Germinal center (tissue), 1 donor: ENCODE results near the gene MAPK10.
"Not testable (repeated sequence)": the region's sequence is repeated elsewhere in the genome, so short reads cannot be mapped to it uniquely, and the experiment has no call there.

Experiments
- DNase-seq: peaks from one replicate; pipeline ENCODE4 v3.0.0; 2012; ENCODE audit warnings: mixed read lengths, low spot score

MAPK10 gene

DNA sequence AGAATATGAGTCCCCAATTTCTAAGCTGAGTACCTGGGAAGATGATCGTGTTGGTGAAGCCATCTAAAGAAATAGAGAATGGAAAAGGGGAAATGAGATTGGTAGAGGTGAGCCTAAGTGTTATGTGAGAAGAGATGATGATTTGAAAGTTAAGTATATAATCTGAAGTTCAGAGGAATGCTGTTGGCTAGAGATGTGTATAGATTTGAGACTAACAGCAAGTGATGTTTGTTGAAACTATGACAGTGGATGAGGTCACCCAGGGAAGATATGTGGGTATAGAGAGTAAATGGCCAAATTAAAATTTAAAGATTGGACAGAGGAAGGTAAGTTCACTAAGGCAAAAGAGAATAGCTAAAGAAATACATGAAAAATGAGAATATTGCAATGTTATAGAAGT is 324.2 kb downstream of the MAPK10 start:
- DNase-seq, result no peak

DNA sequence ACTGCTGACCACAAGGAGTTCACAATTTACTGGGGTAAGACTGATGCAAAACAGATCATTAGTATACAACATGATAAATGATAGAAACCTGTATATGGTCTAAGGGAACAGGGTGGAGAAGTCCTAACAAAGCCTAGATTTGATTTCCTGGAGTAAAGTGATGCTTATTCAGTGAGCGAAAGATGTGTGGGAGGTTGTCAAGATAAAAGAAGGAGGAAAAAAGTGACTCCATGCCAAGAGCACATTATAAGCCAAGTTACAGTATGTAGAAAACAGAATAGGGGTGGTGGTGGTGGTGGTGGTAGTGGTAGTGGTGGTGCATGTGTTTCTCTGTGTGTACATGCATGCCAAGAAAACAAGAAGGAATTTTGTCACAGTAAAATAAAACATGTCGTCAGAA is 325.2 kb downstream of the MAPK10 start:
- no peak for DNase-seq

DNA sequence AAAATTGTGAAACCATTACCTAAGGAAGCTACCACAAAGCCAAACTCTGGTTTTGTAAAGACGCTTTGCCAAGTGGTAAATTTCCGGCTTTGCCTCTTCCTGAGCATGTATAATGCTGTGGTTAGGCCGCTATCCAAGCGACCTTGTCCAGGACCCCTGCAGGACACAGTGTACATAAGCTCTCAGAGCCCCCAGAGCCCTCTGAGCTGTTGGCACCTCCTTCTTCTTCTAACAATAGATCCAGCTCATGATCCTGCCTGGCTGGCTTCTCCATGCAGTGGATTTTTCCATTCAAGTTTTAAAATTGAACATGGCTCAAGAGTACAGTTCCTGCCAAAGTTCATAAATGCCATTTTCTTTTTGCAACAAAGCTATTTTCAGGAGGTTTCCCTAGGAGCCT is 326.7 kb downstream of the MAPK10 start:
- DNase-seq, result no peak

DNA sequence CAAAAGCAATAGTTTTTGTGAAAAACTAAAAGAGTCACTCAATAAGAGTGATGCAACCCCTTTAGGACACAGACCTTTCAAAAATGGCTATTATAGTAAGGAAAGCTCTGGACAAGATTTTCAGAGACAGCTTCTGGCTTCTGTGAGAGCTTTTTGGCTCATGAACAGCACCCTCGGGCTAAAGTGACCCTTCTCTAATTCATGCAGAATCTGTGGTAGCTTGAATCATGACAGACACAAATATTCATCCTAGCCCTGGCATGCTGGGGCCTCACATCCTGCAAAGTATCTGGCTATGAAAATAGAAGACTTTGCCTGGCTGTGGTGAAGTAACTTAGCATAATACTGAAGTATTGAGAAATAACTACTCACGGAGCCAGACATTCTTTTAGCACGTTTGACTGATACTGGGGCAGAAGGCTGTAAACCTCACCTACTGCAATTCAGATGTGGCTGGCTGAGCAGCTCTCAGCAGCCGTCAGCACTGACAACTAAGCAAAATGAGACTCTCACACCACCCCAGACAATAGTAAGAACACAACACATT is 327.3 kb downstream of the MAPK10 start:
- DNase-seq, result no peak

DNA sequence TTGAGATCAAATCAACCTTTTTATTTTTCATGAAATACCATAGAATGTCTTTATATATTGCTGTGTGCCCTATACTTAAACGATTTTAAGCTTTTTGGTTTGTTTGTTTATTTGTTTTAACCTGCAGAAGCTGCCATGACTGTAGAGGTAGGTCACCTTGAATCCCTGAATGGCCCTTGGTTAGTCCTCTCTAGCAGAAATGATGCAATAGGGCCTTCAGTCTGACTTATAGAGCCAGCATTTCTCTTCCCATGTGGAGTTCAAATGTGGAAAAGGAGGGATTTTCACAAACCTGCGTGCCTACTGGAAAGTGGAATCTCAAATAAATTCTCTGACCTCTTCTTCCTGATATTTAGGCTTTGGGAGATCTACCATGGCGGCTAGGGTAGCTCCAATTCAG is 327.9 kb downstream of the MAPK10 start:
- DNase-seq, result no peak

DNA sequence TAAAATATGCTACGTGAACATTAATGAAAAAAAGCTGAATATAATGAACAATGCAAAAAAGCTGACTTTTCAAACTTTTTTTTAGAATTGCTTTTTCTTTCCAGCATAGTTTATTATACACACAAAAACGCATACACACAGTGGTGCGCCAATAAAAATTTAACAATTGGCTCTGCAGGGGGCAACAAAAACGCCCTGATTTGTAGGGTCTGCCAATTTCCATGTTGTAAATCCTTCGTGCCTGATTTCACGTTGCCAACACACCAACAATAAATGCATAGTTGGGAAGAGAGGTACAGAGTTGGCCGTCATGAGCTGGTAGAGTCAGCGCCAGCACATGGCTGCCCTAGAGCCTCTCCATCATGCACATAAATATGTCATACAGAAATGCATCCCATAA is 333.1 kb downstream of the MAPK10 start:
- DNase-seq, result no peak

DNA sequence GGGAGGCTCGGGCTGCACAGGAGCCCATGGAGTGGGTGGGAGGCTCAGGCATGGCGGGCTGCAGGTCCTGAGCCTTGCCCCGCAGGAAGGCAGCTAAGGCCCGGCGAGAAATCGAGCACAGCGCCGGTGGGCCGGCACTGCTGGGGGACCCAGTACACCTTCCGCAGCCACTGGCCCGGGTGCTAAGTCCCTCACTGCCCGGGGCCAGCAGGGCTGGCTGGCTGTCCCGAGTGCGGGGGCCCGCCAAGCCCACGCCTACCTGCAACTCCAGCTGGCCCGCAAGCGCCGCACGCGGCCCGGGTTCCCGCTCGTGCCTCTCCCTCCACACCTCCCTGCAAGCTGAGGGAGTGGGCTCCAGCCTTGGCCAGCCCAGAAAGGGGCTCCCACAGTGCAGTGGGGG is 338.2 kb downstream of the MAPK10 start:
- not testable (repeated sequence) for DNase-seq

DNA sequence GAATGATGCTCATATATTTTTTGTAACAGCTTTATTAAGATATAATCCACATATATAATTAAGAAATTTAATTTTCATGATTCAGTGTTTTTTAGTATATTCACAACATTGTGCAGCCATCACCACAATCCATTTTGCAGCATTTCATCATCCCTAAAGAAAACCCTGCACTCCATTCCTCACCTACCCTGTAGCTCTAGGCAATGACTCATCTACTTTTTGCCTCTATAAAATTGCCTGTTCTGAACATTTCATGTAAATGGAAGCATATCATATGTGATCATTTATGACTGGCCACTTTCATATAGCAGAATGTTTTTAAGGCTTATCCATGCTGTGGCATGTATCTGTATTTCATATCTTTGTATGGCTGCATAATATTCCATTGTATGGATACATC is 339.9 kb downstream of the MAPK10 start:
- DNase-seq, result no peak

DNA sequence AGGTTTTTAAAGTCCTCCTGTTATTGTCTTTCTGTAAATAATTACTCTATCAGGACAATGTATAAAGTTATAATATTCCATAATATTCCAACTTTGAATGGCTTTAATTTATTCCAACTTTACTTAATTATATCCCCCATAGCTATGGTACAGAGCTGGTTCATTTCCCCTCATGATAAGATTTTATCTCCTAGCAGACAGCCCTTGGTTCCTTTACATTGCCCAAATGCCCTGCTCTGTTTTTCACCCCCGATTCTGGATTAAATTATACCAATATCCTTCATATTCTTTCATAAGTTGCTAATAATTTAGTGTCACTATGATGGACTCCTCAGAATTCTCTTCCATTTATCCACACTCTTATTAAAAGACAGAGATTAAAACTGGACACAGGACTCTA is 340.5 kb downstream of the MAPK10 start:
- no peak for DNase-seq

DNA sequence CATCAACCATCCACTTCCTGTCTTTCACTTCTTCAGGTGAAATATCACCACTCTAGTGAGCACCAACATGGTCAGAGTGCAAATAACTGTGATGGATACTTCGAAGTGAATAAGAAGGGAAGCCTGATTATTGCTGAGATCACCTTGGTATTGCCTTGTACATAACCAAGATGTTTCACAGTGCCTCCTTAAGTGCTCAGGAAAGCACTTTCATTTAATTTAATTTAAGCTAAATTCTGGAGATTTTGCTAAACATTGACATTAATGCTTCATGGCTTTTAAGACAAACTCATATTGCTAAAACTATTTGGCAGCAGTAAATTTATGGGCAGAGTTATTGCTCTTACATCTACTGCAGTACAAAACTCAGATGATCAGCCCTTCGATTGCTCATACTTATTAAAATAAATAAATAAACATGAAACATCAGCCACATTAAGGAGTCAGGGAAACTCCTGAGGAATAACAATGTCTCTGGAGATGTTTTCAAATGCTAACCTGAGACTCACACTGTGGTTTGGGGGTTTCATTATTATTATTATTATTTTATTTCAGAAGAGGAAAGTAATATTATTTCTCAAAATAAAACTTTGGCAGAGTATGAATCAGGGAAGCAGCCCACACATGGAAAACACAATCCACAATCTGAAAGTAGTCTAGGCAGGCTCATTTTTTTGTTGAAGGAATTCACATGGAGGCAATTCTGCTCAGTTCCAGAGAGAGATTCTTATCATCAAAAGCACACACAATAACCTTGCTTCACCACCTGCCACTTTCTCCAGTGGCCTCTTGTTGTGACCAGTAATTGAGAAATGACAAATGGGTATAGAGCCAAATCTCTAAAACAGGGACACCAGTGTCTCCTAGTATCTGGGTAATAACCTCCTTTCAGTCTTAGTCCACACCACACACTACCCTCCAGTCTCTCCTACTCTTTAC is 344.2 kb downstream of the MAPK10 start:
- DNase-seq, result no peak

DNA sequence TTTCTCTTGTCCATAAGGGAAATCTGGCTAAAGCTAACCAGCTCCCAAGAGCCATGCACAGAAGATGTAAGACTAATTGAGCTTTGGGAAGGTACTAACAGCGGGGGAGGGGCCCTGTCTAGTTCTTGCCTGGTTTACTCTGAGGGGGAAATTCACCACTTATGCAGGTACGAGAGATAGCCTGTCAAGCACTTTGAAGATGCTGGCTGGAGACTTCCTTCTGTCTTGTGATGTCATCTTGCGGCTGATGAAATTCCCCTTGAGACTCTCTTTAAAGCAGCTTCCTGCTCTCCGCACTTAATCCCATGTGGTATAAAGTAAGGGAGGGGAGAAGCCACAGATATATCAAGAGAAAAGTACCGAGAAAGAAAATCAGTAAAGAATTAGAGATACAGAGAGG is 345.3 kb downstream of the MAPK10 start:
- DNase-seq, result peak; percentile 15

DNA sequence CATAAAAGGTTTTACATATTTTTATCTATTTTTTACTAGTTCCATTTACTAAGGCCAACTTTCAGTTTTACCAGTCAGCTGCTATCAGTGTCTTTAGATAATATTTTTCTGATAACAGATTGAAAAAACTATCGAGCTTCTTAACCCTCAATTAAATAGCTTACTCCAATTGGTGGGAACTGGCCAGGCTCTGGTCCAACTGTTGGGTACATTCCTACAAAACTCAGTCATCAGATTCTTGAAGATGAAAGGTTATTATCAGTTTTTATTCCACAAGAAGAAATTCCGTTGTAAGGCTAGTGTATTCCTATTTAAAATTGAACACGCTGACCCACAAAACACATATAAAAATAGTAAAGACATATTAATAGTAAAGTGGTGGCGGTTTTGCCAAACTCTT is 346.2 kb downstream of the MAPK10 start:
- DNase-seq, result no peak

DNA sequence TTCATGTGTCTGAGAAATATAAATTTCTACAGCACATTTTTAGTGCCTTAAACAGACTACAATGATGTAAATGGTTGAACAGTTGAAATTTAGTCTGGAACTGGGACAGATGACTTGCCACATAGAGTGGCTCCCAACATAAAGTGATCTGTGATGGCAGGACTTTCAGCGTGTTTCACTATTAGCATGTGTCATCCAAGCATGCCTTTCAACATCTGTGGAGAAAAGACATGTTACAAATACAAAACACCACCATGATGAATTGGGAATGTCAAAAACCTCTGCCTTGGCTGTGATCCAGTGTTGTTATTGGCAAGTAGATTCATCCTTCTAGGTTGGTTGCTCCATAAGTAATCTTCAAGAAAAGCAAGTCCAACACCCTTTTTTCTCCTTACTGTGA is 348.7 kb downstream of the MAPK10 start:
- DNase-seq, result no peak

DNA sequence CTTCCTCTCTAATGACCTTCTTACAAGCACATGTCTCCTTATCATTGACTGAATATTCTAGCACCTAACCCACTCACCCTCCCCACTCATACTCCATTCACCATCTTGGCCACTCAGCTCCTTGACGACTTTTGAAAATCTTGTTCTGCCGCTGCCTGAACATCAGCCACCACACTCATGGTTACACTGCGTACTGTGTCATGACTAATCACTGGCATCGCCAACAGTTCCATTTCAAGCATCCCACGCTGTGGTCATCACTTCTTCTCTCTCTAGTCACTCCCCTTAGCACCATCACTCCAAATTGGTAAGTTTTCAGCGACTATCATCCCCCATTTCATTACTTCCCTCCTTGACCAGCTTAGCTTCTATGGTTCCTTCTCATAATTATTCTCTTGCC is 352.8 kb downstream of the MAPK10 start:
- no peak for DNase-seq

DNA sequence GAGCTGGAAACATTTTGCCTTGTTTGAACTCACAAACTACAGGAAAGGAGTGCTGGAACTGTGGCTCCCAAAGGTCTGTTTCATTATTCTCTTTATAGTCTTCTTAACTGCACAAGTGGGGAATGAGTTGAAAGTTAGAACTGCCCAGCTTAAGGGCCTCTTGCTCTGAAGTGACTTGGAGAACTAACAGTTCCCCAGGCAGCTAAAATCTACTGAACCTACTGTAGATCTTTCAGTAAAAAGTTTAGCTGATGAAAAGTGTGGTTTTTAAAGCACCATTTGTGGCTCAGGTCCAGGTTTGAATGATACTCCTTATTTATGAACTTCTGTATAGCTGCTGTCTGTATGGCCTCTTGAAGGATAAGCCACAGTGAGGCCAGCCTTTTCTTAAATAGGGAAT is 353.8 kb downstream of the MAPK10 start:
- DNase-seq, result no peak

DNA sequence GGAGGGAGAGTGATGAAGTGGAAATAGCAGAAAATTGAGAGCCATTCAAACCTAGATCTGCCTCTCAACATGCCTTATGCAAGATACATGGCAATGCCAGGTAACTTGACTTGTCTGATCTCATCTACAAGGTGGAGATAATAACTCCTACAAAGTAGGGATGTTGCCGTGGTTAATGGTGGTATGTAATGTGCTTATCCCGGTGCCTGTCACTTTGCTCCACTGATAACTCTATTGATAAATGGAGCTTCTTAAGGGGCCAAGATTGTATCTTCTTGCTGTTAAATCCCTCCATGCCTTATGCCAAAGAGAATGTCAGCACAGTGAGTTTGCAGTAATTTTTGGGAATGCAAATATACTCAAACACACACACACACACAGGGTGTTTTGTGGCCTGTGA is 355.8 kb downstream of the MAPK10 start:
- no peak for DNase-seq

DNA sequence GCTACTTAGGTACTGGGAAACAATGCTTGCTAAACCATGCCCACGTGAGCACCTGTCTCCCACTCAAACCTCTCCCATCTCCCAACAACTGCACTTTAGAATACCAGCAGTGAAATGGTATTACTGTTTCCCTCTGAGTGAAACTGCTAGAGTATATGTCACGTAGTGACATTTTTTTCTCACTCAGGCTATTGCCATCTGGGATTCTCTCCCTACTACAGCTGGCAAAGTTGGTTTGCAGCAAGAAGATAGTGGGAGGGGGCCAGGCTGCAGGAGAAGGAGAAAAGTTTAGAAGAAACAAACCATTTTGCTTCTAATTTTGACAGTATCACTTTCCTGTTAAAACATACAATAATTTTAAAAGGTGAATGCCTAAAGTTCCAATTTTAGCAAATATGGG is 358.3 kb downstream of the MAPK10 start:
- DNase-seq, result no peak

DNA sequence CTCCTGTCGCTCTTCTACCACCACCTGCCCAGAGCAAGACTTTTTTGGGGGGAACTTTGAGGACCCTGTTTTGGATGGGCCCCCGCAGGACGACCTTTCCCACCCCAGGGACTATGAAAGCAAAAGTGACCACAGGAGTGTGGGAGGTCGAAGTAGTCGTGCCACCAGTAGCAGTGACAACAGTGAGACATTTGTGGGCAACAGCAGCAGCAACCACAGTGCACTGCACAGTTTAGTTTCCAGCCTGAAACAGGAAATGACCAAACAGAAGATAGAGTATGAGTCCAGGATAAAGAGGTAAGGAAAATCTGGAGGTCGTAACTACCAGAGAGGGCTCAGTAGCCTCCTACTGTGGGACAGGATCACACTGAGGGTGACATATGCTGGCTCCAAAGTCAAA is 364.5 kb downstream of the MAPK10 start:
- no peak for DNase-seq

DNA sequence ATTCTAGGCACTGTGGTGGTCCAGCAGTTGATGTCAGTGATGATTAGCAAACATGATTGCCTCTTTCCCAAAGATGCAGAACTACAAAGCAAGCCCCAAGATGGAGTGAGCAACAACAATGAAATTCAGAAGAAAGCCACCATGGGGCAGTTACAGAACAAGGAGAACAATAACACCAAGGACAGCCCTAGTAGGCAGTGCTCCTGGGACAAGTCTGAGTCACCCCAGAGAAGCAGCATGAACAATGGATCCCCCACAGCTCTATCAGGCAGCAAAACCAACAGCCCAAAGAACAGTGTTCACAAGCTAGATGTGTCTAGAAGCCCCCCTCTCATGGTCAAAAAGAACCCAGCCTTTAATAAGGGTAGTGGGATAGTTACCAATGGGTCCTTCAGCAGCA is 365.3 kb downstream of the MAPK10 start:
- DNase-seq, result no peak

DNA sequence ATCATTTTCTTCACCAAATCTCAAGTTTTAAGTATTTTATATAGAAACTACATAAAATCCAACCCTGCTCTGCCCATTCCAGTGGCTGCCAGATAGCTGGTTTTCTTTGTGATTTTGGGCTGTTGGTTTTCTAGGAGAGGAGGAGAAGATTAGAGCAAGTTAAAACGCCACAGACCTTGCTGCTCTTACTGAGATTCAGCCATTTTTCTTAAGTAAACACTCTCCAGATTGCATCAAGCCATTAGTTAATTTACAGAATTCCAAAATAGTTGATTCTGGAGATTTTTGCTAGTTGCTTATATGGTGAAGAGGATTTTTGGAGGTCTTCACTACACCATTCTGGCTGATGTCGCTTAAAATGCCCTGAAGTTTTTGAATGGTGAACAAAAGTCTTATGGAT is 366.2 kb downstream of the MAPK10 start:
- DNase-seq, result no peak

DNA sequence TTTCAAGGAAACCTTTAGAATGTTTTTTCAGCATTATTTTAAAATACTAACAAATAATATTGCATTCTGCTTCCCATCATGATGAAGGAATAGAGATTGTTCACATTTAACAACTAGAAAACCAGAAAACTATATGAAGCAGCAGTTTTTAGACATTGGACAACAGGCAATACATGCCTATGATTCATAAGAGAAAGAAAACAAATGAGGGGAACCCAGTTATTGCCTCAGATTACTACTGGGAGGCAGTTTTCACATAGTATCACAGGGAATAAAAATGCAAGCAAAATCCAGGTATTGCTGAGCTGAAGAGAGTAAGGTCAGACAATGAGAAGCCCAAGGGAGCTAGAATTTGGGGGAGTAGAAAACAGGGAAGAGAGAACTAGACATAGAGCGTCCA is 373.6 kb downstream of the MAPK10 start:
- no peak for DNase-seq

DNA sequence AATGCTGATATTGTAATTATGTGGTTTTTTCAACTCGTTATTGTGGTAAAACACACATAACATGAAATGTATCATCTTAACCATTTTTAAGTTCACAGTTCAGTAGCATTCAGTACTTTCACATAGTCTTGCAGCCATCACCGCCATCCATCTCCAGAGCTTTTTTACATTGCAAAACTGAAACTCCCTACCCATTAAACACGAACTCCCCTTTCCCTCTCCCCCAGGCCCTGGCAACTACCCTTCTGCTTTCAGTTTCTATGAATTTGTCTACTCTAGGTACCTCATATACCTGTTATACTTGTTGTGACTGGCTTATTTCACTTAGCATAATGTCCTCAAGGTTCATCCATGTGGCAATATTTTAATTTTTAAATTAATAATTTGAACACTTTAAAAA is 380.6 kb downstream of the MAPK10 start:
- no peak for DNase-seq

DNA sequence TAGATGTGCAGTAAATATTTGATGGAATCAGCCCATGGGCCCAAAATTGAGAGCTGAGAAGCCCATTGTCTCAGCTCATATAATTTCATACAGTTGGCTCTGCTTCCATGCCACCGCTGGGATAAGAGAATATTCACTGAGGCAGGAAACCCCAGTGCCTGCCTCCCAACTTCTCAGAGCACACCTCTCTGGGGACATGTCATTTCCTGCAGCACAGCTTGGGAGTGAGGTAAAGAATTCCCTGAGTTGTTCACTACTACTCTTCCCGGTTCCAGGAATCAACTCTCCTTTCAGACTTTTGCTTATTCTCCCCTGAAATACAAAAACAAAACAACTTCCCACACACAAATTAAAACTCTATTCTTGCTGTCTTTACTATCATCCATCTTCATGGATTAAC is 389.3 kb downstream of the MAPK10 start:
- DNase-seq, result no peak
